IPS-18a (cell line): ENCODE data around the gene OR2T6.
"Not testable (repeated sequence)": the region's sequence is repeated elsewhere in the genome, so short reads cannot be mapped to it uniquely, and the experiment has no call there.

Source experiments
- H3K27ac ChIP-seq: one replicate; pipeline ENCODE4 v1.5.1; 2013; ENCODE audit warnings: low read length
- H3K27me3 ChIP-seq: one replicate; pipeline ENCODE4 v1.6.1; 2013; ENCODE audit warnings: mild to moderate bottlenecking, low read length; ENCODE audit not compliant: control insufficient read depth, insufficient read depth
- H3K36me3 ChIP-seq: one replicate; pipeline ENCODE4 v1.6.1; 2013; ENCODE audit warnings: low read depth, low read length; ENCODE audit not compliant: control insufficient read depth
- H3K4me1 ChIP-seq: one replicate; pipeline ENCODE4 v1.6.1; 2013; ENCODE audit warnings: low read depth, low read length; ENCODE audit not compliant: control insufficient read depth
- H3K4me3 ChIP-seq: one replicate; pipeline ENCODE4 v1.5.1; 2013; ENCODE audit warnings: low read length
- H3K9ac ChIP-seq: one replicate; pipeline ENCODE4 v1.6.1; 2013; ENCODE audit warnings: mild to moderate bottlenecking, low read length, moderate library complexity
- H3K9me3 ChIP-seq: one replicate; pipeline ENCODE4 v1.6.1; 2013; ENCODE audit warnings: low read depth, low read length; ENCODE audit not compliant: control insufficient read depth

OR2T6 gene

GRCh38 chr1:248402748-248403147 lies 27.2 kb downstream of the OR2T6 start, which contains the start of gene OR2T1:
OR2T1 (plus strand) TSS chr1:248403048; CDS start chr1:248406148, 3,100 bp downstream.
- Histone ChIP-seq H3K36me3 (no peaks in the 10 kb centered on the region), H3K9me3 (peaks cover 69% of the 10 kb centered on the region)

GRCh38 chr1:248404024-248404423 lies 28.5 kb downstream of the OR2T6 start:
- Histone ChIP-seq H3K36me3 (no peaks in the 10 kb centered on the region), H3K4me1 (no peaks in the 10 kb centered on the region), H3K27ac (no peak overlapping the region), H3K9ac (no peak overlapping the region), H3K4me3 (no peak overlapping the region), H3K27me3 (no peaks in the 10 kb centered on the region), H3K9me3 (peaks cover 68% of the 10 kb centered on the region)

More at GRCh38 chr1:248402748-248403147, 27.2 kb downstream of the OR2T6 start, which contains the start of gene OR2T1:
- no peak within 1 kb of the TSS for H3K27ac ChIP-seq
- H3K9ac ChIP-seq: no peak within 1 kb of the TSS
- H3K27me3 ChIP-seq: no peaks in the 10 kb centered on the region
- H3K4me3 ChIP-seq: no peak within 1 kb of the TSS
- no peaks in the 10 kb centered on the region for H3K4me1 ChIP-seq

- no peak overlapping the region for H3K4me3 ChIP-seq
- H3K9ac ChIP-seq: no peak overlapping the region
- H3K27me3 ChIP-seq: no peaks in the 10 kb centered on the region
- H3K27ac ChIP-seq: no peak overlapping the region
- peaks cover 58% of the 10 kb centered on the region for H3K9me3 ChIP-seq
- H3K36me3 ChIP-seq: no peaks in the 10 kb centered on the region
- H3K4me1 ChIP-seq: no peaks in the 10 kb centered on the region
Measured at GRCh38 chr1:248406721-248407692, 31.5 kb downstream of the OR2T6 start.

- Histone ChIP-seq H3K27ac (no peak overlapping the region), H3K9ac (no peak overlapping the region), H3K27me3 (no peaks in the 10 kb centered on the region), H3K36me3 (no peaks in the 10 kb centered on the region), H3K4me3 (no peak overlapping the region), H3K9me3 (peaks cover 68% of the 10 kb centered on the region), H3K4me1 (no peaks in the 10 kb centered on the region)
Measured at GRCh38 chr1:248416226-248416625, 40.7 kb downstream of the OR2T6 start.

GRCh38 chr1:248417854-248418253 lies 42.3 kb downstream of the OR2T6 start:
- Histone ChIP-seq H3K4me3 (no peak overlapping the region), H3K27me3 (no peaks in the 10 kb centered on the region), H3K36me3 (no peaks in the 10 kb centered on the region), H3K27ac (no peak overlapping the region), H3K4me1 (no peaks in the 10 kb centered on the region), H3K9me3 (peaks cover 64% of the 10 kb centered on the region), H3K9ac (no peak overlapping the region)

- peaks cover 61% of the 10 kb centered on the region for H3K9me3 ChIP-seq
- no peaks in the 10 kb centered on the region for H3K36me3 ChIP-seq
Measured at GRCh38 chr1:248421384-248421783, 45.8 kb downstream of the OR2T6 start.

GRCh38 chr1:248427526-248428191 lies 52.1 kb downstream of the OR2T6 start:
- H3K27ac ChIP-seq, H3K4me1 ChIP-seq, H3K4me3 ChIP-seq, H3K27me3 ChIP-seq, H3K36me3 ChIP-seq, H3K9ac ChIP-seq: not testable (repeated sequence)
- H3K9me3 ChIP-seq: peaks cover 31% of the 10 kb centered on the region

More at GRCh38 chr1:248421384-248421783, 45.8 kb downstream of the OR2T6 start:
- Histone ChIP-seq H3K9ac (no peak overlapping the region), H3K4me3 (no peak overlapping the region), H3K27ac (no peak overlapping the region), H3K4me1 (no peaks in the 10 kb centered on the region), H3K27me3 (no peaks in the 10 kb centered on the region)

- H3K4me1 ChIP-seq, H3K4me3 ChIP-seq, H3K36me3 ChIP-seq, H3K9ac ChIP-seq, H3K27ac ChIP-seq, H3K27me3 ChIP-seq: not testable (repeated sequence)
- peaks cover 26% of the 10 kb centered on the region for H3K9me3 ChIP-seq
Measured at GRCh38 chr1:248428192-248428533, 52.6 kb downstream of the OR2T6 start.

- H3K4me3 ChIP-seq, H3K27ac ChIP-seq, H3K4me1 ChIP-seq, H3K27me3 ChIP-seq, H3K9ac ChIP-seq, H3K36me3 ChIP-seq: not testable (repeated sequence)
- H3K9me3 ChIP-seq: peaks cover 26% of the 10 kb centered on the region
Measured at GRCh38 chr1:248431683-248432082, 56.1 kb downstream of the OR2T6 start.

GRCh38 chr1:248432201-248432600 lies 56.7 kb downstream of the OR2T6 start:
- not testable (repeated sequence) for H3K36me3 ChIP-seq, H3K4me3 ChIP-seq, H3K4me1 ChIP-seq, H3K9ac ChIP-seq, H3K27me3 ChIP-seq, H3K27ac ChIP-seq
- H3K9me3 ChIP-seq: peaks cover 23% of the 10 kb centered on the region

- H3K9ac ChIP-seq, H3K27me3 ChIP-seq, H3K27ac ChIP-seq, H3K4me1 ChIP-seq, H3K4me3 ChIP-seq, H3K36me3 ChIP-seq: not testable (repeated sequence)
- H3K9me3 ChIP-seq: peaks cover 23% of the 10 kb centered on the region
Measured at GRCh38 chr1:248433811-248434415, 58.4 kb downstream of the OR2T6 start.
